ENCODE measurements around the gene CACNB4.
"Not testable (repeated sequence)": the region's sequence is repeated elsewhere in the genome, so short reads cannot be mapped to it uniquely, and the experiment has no call there.

Gene CACNB4

DNA sequence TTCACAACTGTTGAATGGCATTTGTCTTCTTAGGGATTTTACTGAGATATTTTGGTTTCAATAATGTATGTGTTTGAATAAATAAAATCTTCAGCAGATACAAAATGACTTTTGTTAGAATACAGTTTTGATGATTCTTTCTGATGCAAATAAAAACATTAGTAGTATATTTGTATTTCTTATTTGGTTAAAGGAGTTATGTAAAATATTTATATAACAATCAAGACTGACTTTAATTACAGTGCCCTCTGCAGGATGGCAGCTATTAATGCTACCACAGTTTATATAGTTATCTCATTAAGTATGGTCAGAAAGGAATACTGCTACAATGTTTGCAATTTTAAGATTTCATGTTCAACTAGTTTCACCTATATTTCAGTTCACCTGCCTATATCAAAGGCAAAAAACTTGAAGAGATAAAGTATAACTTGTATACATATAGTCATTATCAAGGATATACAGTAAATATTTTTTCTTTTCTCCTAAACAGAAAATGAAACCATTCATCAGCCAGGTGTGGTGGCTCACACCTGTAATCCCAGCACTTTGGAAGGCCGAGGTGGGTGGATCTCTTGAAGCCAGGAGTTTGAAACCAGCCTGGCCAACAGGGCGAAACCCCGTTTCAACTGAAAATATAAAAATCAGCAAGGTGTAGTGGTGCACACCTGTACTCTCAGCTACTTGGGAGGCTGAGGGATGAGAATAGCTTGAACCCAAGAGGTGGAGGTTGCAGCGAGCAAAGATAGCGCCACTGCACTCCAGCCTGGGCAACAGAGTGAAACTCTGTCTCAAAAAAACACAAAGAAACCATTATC lies 290.4 kb downstream of the CACNB4 start:
- DNase-seq = no peak

DNA sequence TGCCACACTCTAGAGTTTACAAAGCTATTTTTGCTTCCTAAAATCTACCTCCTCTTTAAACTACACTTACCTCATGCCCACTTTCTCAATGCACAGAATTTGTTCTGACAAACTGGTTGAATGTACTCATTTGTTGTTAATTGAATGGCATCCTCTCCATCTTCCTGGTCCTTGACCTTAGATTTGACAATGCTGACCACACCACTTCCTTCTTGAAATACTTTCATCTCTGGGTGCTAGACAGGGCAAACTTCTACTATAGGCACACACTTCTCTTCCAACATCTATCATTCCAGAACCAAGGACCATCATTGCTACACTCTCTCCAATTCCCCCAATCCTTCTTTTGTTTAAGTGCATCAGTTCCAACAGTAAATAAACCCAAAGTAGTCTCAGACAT lies 292.9 kb downstream of the CACNB4 start:
- DNase-seq = no peak

DNA sequence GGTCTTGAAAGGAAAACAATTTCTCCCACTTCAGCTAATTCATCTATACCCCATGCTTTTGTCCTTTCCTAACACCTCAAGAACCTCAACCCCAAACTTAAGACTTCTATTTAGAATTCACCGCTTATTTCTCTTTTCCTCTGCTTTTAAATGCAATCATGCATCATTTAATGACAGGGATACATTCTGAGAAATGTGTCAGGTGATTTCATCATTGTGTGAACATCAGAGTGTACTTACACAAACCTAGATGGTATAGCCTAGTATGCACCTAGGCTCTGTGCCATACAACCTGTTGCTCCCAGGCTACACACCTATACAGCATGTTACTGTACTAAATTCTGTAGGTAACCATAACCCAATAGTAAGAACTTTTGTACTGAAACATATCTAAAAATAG lies 293.5 kb downstream of the CACNB4 start:
- no peak for DNase-seq

DNA sequence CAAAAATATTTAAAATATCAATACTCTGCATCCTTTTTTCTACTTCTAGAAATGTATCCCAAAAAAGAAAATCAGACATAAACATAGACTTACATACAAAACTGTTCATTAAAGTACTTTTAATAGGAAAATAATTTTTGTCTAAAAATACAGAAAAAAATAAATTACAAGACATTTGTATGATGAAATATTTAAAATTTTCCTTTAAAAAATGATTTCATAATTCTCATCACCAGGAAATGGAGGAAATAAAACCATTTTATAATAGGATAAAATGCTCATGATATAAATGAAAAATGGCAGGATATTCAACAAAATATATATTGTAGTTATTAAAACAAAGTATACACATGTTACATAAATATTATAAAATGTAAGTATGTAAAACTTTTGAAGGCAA lies 295.0 kb downstream of the CACNB4 start:
- DNase-seq = no peak

DNA sequence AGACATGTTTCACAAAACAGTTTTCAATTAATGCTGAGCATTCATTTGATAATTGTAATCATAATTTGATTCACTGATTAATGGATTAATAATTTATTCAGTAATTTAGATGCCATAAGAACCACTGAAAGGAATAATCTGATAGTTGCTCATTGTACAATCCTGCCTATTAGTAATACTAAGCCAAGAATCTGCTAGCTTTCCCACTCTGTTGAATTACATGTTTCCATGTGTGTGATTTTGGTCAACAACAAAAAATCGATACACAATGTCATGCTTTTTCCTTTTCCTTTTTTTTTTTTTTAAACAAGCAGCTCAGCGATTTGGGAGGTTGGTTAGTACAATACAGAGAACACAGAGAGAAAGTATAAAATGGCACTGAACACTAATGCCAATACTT lies 296.5 kb downstream of the CACNB4 start:
- no peak for DNase-seq

DNA sequence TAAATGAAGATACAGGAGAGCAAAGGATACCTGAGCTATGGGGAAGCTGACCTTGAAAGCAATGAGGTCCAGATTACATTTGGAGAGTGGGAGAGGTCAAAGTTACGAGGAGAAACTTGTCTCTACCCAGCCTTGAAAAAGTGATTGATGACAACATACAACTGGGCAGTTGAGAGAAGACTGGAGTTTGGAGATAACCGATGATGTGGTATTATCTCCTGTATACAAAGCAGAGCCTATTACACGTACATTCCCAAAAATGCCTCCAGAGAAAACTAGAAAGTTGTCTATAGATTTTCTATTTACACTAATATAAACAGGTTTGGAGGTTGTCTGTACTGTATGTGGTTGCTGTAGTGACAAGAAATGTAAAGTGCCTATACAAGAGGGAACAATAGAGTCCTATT lies 299.0 kb downstream of the CACNB4 start:
- no peak for DNase-seq

DNA sequence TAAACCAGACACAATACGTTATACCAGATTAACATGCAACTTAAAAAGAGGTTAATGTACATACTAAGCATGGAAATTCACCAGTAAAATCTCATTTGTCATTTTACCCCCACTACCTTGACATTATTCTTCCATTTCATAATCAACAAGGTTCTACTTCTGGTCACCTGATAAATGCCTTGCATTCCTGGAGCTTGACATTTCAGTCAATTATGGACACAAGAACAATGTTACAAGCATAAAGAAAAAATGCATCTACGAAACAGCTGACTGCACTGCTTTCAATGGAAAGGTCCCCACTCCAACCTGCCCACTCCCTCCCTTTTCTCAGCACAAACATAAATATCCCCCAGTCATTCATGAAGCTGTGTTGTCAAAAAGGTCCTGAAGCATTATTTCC lies 302.1 kb downstream of the CACNB4 start:
- no peak for DNase-seq

DNA sequence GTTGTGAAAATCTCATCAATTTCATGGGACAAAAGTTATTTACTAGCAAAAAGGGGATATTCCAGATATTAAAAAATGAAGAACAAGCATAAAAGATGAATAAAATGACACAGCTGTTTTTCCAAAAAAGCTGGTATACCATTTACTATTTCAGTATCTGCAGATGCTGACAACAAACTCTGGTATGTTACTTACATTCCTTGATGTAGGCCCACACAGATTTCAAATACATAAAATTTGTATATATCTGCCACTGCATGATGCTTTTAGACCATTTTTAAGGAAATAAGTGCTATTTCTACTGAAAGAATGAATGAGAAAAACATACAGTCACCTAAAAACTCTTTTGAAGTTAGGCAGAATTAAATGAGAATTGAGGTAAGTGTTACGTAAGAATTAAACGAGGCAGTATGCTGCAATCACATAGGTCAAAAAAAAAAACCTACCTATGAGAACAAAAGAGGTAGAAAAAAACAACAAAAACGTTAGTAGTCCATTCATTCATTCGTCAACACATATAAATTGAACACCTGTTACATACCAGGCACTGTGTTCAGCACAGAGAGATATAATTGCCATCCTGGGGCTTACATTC lies 303.1 kb downstream of the CACNB4 start:
- DNase-seq = no peak

DNA sequence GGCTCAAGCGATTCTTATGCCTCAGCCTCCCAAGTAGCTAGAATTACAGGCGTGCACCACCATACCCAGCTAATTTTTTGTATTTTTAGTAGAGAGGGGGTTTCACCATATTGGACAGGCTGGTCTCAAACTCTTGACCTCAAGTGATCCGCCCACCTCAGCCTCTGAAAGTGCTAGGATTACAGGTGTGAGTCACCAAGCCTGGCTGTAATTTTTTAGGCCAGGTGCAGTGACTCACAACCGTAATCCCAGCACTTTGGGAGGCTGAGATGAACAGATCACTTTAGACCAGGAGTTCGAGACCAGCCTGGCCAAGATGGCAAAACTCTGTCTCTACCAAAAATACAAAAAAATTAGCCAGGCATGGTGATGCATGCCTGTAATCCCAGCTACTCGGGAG lies 304.4 kb downstream of the CACNB4 start:
- not testable (repeated sequence) for DNase-seq

DNA sequence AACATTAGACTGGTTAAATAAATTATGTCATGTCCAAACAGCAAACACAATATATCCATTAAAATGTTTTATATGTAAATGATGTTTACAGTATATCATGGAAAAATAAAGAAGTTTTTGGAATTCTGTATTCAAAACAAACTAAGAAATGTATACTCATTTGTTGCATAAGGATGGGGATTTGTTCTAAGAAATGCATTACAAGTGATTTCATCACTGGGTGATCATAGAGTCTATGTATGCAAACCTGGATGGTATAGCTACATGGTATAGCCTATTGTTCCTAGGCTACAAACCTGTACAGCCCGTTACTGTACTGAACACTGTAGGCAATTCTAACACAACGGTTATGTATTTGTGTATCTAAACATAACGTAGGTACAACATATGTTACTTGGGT lies 305.7 kb downstream of the CACNB4 start:
- no peak for DNase-seq

DNA sequence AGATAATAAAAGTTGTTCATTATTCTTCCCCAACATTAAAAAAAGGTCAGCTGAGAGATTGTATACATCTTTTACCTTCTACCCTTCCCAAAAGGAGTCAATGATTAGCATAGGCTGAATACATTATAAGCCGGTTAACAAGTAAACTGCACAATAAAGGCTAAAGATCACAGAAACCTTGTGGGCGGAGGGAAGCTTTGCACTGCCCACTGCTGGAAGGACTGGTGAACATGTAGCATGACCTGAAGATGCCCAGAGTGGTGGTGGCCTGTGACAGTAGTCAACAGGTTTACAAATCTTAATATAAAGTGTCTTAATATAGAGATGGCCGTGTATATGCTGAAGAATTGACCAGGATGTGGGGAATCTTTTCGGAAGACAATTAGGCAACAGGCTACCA lies 306.3 kb downstream of the CACNB4 start:
- no peak for DNase-seq

DNA sequence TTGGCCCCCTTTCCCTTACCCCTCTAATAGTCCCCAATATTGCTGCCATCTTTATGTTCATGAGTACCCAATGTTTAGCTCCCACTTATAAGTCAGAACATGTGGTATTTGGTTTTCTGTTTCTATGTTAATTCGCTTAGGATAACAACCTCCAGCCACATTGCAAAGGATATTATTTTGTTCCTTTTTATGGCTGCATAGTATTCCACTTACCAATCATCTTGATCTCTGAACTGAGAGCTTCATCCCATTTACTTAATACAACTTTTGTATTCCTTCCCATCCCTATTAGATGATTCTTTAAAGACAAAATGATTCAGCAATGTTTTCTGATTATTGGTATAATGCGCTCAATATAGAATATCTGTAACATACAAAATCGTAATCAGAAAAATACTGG lies 307.3 kb downstream of the CACNB4 start:
- no peak for DNase-seq

DNA sequence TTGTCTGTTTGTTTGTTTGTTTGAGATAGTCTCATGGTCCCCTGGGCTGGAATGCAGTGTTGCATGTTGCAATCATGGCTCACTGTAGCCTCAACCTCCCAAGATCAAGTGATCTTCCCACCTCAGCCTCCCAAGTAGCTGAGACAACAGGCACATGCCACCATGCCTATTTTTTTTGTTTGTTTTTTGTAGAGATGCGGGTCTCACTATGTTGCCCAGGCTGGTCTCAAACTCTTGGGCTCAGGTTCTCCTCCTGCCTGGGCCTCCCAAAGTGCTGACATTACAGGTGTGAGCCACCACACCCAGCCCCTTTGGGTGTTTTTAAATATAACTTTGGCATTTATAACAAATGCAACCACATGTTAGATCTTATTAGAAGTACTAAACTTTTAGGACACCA lies 308.2 kb downstream of the CACNB4 start:
- DNase-seq = no peak

DNA sequence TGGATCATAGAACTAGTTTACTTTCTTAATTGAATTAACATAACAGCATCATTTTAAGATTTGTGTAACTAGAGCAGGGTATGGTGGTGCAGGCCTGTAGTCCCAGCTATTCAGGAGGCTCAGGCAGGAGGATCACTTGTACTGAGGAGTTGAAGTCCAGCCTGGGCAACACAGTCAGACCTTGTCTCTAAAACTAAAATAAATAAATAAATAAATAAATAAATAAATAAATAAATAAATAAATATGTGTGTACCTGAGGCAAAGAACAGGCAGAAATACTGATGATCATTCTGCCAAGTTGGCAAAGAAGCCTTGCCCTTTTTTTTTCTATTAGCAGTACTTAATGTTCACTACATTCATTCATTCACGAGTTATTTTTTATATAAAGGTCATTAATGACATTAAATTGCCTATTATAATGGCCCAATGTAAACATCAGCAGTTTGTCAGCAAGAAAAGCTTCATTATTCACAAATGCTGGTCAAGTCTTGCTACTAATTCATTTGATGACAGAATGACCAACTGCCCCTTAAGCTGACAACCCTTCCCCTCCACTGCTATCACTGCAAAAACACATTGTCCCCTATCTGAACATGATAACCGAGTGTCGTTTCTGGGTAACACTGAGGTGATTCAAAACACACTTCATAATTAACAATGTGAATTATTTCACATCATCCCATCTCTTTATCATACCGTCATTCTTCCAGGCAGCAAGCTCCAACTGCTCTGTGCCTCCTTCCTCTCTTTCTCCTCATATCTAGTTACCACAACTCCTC lies 309.6 kb downstream of the CACNB4 start:
- DNase-seq = no peak

DNA sequence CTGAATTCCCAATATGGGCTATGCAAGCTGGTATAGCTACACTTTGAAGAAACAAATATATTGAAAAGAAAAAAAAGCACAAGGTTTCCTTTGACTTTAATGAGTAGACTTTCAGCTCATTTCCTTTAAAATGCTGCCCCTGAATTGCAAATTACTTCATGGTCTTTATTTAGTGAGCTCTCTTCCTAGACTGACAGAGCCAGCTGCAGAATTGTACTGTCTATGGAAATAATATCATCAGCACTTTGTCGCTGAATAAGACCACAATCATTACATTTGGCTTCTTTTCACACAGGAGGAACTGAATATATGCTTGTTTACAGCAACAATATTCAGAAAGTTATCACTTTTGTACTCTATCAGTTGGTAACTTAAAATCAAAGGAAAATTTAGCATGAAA lies 312.4 kb downstream of the CACNB4 start:
- no peak for DNase-seq

DNA sequence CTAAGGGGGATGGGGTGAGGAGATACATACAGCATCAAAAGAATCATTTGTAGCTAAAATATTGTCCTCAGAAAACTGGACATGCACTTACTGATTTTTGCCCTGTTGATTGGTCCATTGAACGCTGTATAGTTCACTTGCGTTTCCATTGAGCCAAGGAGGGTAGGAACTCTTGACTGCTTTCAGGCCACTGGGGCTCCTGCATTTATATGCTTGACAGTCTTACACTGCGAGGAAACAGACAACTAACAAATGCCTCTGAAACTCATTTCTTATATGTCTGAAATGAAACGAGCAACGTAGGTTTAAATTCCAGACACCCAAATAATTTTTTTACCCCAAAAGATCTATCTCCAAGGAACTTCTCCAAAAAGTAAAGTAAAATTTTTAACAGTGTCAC lies 312.8 kb downstream of the CACNB4 start:
- no peak for DNase-seq

DNA sequence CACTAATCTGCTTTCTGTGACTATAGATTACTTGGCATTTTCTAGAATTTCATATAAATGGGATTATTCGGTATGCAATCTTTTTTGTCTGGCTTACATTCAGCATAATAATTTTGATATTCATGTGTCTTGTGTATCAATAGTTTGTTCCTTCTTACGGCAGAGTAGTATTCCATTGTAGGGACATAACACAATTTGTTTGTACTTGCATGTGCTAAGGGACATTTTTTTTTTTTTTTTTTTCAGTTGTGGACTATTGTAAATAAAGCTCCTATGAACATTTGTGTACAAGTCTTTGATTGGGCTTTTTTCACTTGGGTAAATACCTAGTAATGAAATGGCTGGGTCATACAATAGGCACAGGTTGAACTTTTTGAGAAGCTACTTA lies 315.7 kb downstream of the CACNB4 start:
- no peak for DNase-seq

Measured in amniotic stem cell (primary cell).